ENCODE data around the gene PRMT6.

GRCh38 chr1:107095647-107096046 lies 39.2 kb downstream of the PRMT6 start:
- no peak for TF ChIP-seq CEBPB (IDR thresholded peaks at IDR 0.05)
- TF ChIP-seq REST (IDR thresholded peaks at IDR 0.05; ENCODE audit: low read depth) = no peak
- TF ChIP-seq EP300 (IDR thresholded peaks at IDR 0.05; ENCODE audit: borderline replicate concordance) = no peak
- no peak for TF ChIP-seq USF1 (IDR thresholded peaks at IDR 0.05)
- no peak for TF ChIP-seq FOXM1 (IDR thresholded peaks at IDR 0.05; ENCODE audit: borderline replicate concordance, low read depth)
- no peak for TF ChIP-seq TEAD4 (IDR thresholded peaks at IDR 0.05)
- TF ChIP-seq TCF12 (IDR thresholded peaks at IDR 0.05; ENCODE audit: low read depth) = no peak
- TF ChIP-seq MAX (IDR thresholded peaks at IDR 0.05) = no peak
- TF ChIP-seq RAD21 (IDR thresholded peaks at IDR 0.05; ENCODE audit: low read depth) = no peak
- TF ChIP-seq ZBTB7A (IDR thresholded peaks at IDR 0.05; ENCODE audit: low read depth) = no peak
- TF ChIP-seq CREB1 (IDR thresholded peaks at IDR 0.05; ENCODE audit: low read depth) = no peak
- no peak for TF ChIP-seq TAF1 (IDR thresholded peaks at IDR 0.05; ENCODE audit: low read depth)
- no peak for TF ChIP-seq YY1 (IDR thresholded peaks at IDR 0.05; ENCODE audit: low read depth)

Data from Ishikawa (cell line).